ENCODE measurements around the gene TRIO.

- TF ChIP-seq POLR2A (IDR thresholded peaks at IDR 0.05; ENCODE audit: borderline replicate concordance, extremely low read depth, insufficient read depth, insufficient read length), result no peak
- no peak for TF ChIP-seq EGR1 (IDR thresholded peaks at IDR 0.05; ENCODE audit: low read depth)
- TF ChIP-seq CTCF (IDR thresholded peaks at IDR 0.05 in 2 of 3, conservative IDR thresholded peaks at IDR 0.05 in 1 of 3; ENCODE audit: borderline replicate concordance in 1 of 3, insufficient read depth in 1 of 3, low read depth in 2 of 3, low read length in 2 of 3), result no peak
- no peak for TF ChIP-seq YY1 (IDR thresholded peaks at IDR 0.05; ENCODE audit: extremely low read depth, insufficient replicate concordance, low read depth, low read length)
- TF ChIP-seq RAD21 (IDR thresholded peaks at IDR 0.05; ENCODE audit: low read depth), result no peak
- TF ChIP-seq ELF1 (IDR thresholded peaks at IDR 0.05; ENCODE audit: borderline replicate concordance, low read depth), result no peak
- TF ChIP-seq EZH2 (IDR thresholded peaks at IDR 0.05), result no peak
Observed at GRCh38 chr5:14218480-14218879, 75.3 kb downstream of the TRIO start.

Measured in HCT116 (cell line).